ENCODE measurements around the gene TBCB.

The TBCB gene

GRCh38 chr19:36151144-36152018, 36.1 kb downstream of the TBCB start:
- Histone ChIP-seq H3K9me2 (replicated peaks; ENCODE audit: insufficient read depth, low read length) (no peaks in the 10 kb centered on the region), H4K20me1 (ENCODE audit: low read depth, low read length) (no peaks in the 10 kb centered on the region), H3K9ac (ENCODE audit: low read length) (no peak overlapping the region), H3K27ac (ENCODE audit: low read depth, low read length) (no peak overlapping the region), H3K4me3 (ENCODE audit: insufficient read depth, low read length, poor library complexity, severe bottlenecking) (no peak overlapping the region), H3K4me2 (ENCODE audit: low read depth, low read length, poor library complexity, severe bottlenecking) (no peak overlapping the region), H3K36me3 (ENCODE audit: low read length) (no peaks in the 10 kb centered on the region), H2AFZ (ENCODE audit: low read depth, low read length, severe bottlenecking) (no peak overlapping the region), H3K27me3 (ENCODE audit: low read length) (no peaks in the 10 kb centered on the region), H3K79me2 (ENCODE audit: insufficient read depth, low read length) (no peaks in the 10 kb centered on the region), H3K9me3 (ENCODE audit: insufficient read depth, low read length) (no peaks in the 10 kb centered on the region), H3F3A (ENCODE audit: insufficient read depth) (no peaks in the 10 kb centered on the region)
- TF ChIP-seq EZH2phosphoT487 (conservative IDR thresholded peaks at IDR 0.05; ENCODE audit: low read length) = no peak
- no peak for TF ChIP-seq CTCF (IDR thresholded peaks at IDR 0.05; ENCODE audit: insufficient read depth, low read length, poor library complexity, severe bottlenecking)

DNA sequence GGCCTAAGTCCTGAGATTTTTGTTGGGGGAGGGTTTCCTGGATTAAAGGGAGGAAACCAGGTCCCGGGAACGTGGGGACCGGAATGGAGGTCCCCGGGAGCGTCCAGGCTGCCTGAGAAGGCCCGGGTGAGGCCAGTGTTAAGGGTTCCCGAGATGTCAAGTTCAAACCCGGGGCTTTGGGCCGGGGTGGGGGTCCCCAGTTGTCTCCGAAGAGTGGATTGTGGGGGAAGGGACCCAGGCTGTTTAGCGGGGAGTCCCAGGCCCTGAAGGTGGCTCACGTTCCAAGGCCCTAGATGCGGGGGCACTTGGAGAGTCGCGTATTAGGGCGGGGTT, 36.7 kb downstream of the TBCB start:
- no peak overlapping the region for H2AFZ ChIP-seq (ENCODE audit: low read depth, low read length, severe bottlenecking)
- H3K4me3 ChIP-seq (ENCODE audit: insufficient read depth, low read length, poor library complexity, severe bottlenecking) = no peak overlapping the region
- TF ChIP-seq CTCF (IDR thresholded peaks at IDR 0.05; ENCODE audit: insufficient read depth, low read length, poor library complexity, severe bottlenecking) = no peak
- TF ChIP-seq EZH2phosphoT487 (conservative IDR thresholded peaks at IDR 0.05; ENCODE audit: low read length) = no peak

GRCh38 chr19:36152352-36153091, 37.3 kb downstream of the TBCB start, which contains the start of gene COX7A1:
Gene COX7A1, minus strand, starts transcription at chr19:36152447. Its CDS starts 40 bp downstream, at chr19:36152407.
- H3K9me3 ChIP-seq (ENCODE audit: insufficient read depth, low read length) = no peaks in the 10 kb centered on the region
- no peak within 1 kb of the TSS for H3K4me2 ChIP-seq (ENCODE audit: low read depth, low read length, poor library complexity, severe bottlenecking)
- H3K27ac ChIP-seq (ENCODE audit: low read depth, low read length) = no peak within 1 kb of the TSS
- H3K9ac ChIP-seq (ENCODE audit: low read length) = no peak within 1 kb of the TSS
- no peaks in the 10 kb centered on the region for H3F3A ChIP-seq (ENCODE audit: insufficient read depth)
- no peak for TF ChIP-seq EZH2phosphoT487 (conservative IDR thresholded peaks at IDR 0.05; ENCODE audit: low read length)
- no peak for TF ChIP-seq CTCF (IDR thresholded peaks at IDR 0.05; ENCODE audit: insufficient read depth, low read length, poor library complexity, severe bottlenecking)
- H3K9me2 ChIP-seq (replicated peaks; ENCODE audit: insufficient read depth, low read length) = no peaks in the 10 kb centered on the region
- H3K27me3 ChIP-seq (ENCODE audit: low read length) = no peaks in the 10 kb centered on the region
- H2AFZ ChIP-seq (ENCODE audit: low read depth, low read length, severe bottlenecking) = no peak within 1 kb of the TSS
- H4K20me1 ChIP-seq (ENCODE audit: low read depth, low read length) = no peaks in the 10 kb centered on the region
- H3K79me2 ChIP-seq (ENCODE audit: insufficient read depth, low read length) = no peaks in the 10 kb centered on the region
- no peak within 1 kb of the TSS for H3K4me3 ChIP-seq (ENCODE audit: insufficient read depth, low read length, poor library complexity, severe bottlenecking)
- no peaks in the 10 kb centered on the region for H3K36me3 ChIP-seq (ENCODE audit: low read length)

More for the DNA sequence above, 36.7 kb downstream of the TBCB start:
- H4K20me1 ChIP-seq (ENCODE audit: low read depth, low read length) = no peaks in the 10 kb centered on the region
- no peaks in the 10 kb centered on the region for H3F3A ChIP-seq (ENCODE audit: insufficient read depth)
- H3K9ac ChIP-seq (ENCODE audit: low read length) = no peak overlapping the region
- H3K27me3 ChIP-seq (ENCODE audit: low read length) = no peaks in the 10 kb centered on the region
- H3K9me3 ChIP-seq (ENCODE audit: insufficient read depth, low read length) = no peaks in the 10 kb centered on the region
- no peak overlapping the region for H3K4me2 ChIP-seq (ENCODE audit: low read depth, low read length, poor library complexity, severe bottlenecking)
- H3K27ac ChIP-seq (ENCODE audit: low read depth, low read length) = no peak overlapping the region
- no peaks in the 10 kb centered on the region for H3K36me3 ChIP-seq (ENCODE audit: low read length)
- H3K79me2 ChIP-seq (ENCODE audit: insufficient read depth, low read length) = no peaks in the 10 kb centered on the region
- no peaks in the 10 kb centered on the region for H3K9me2 ChIP-seq (replicated peaks; ENCODE audit: insufficient read depth, low read length)

Data from SU-DHL-6 (cell line).